ENCODE results near the gene ABHD14A.
"Not testable (repeated sequence)": the region's sequence is repeated elsewhere in the genome, so short reads cannot be mapped to it uniquely, and the experiment has no call there.

Gene ABHD14A

GRCh38 chr3:51992017-51992682 is 17.3 kb downstream of the ABHD14A start:
- Histone ChIP-seq H3K79me2 (ENCODE audit: insufficient read depth, low read length) (peaks cover 20% of the 10 kb centered on the region), H3K9me3 (ENCODE audit: insufficient read depth, low read length) (no peaks in the 10 kb centered on the region), H3K36me3 (ENCODE audit: low read length) (peaks cover 21% of the 10 kb centered on the region), H3K9ac (ENCODE audit: low read length) (no peak overlapping the region), H3K9me2 (replicated peaks; ENCODE audit: insufficient read depth, low read length) (no peaks in the 10 kb centered on the region), H3K27ac (ENCODE audit: low read depth, low read length) (no peak overlapping the region), H3K27me3 (ENCODE audit: low read length) (no peaks in the 10 kb centered on the region), H3F3A (ENCODE audit: insufficient read depth) (peaks cover 27% of the 10 kb centered on the region), H3K4me2 (ENCODE audit: low read depth, low read length, poor library complexity, severe bottlenecking) (no peak overlapping the region), H2AFZ (ENCODE audit: low read depth, low read length, severe bottlenecking) (no peak overlapping the region), H4K20me1 (ENCODE audit: low read depth, low read length) (no peaks in the 10 kb centered on the region), H3K4me3 (ENCODE audit: insufficient read depth, low read length, poor library complexity, severe bottlenecking) (no peak overlapping the region)
- TF ChIP-seq EZH2phosphoT487 (conservative IDR thresholded peaks at IDR 0.05; ENCODE audit: low read length) (no peak), CTCF (IDR thresholded peaks at IDR 0.05; ENCODE audit: insufficient read depth, low read length, poor library complexity, severe bottlenecking) (no peak)

GRCh38 chr3:51993657-51994056 is 18.8 kb downstream of the ABHD14A start:
- not testable (repeated sequence) for H3K9ac ChIP-seq (ENCODE audit: low read length); H3K4me3 ChIP-seq (ENCODE audit: insufficient read depth, low read length, poor library complexity, severe bottlenecking); H2AFZ ChIP-seq (ENCODE audit: low read depth, low read length, severe bottlenecking); H3K9me2 ChIP-seq (replicated peaks; ENCODE audit: insufficient read depth, low read length); H3K9me3 ChIP-seq (ENCODE audit: insufficient read depth, low read length); H3K27me3 ChIP-seq (ENCODE audit: low read length); H3K27ac ChIP-seq (ENCODE audit: low read depth, low read length); H4K20me1 ChIP-seq (ENCODE audit: low read depth, low read length); H3K4me2 ChIP-seq (ENCODE audit: low read depth, low read length, poor library complexity, severe bottlenecking)
- peaks cover 20% of the 10 kb centered on the region for H3K79me2 ChIP-seq (ENCODE audit: insufficient read depth, low read length)
- peaks cover 21% of the 10 kb centered on the region for H3K36me3 ChIP-seq (ENCODE audit: low read length)
- H3F3A ChIP-seq (ENCODE audit: insufficient read depth): peaks cover 27% of the 10 kb centered on the region

GRCh38 chr3:51994530-51994929 is 19.7 kb downstream of the ABHD14A start:
- no peaks in the 10 kb centered on the region for H4K20me1 ChIP-seq (ENCODE audit: low read depth, low read length)
- no peak for TF ChIP-seq CTCF (IDR thresholded peaks at IDR 0.05; ENCODE audit: insufficient read depth, low read length, poor library complexity, severe bottlenecking)
- TF ChIP-seq EZH2phosphoT487 (conservative IDR thresholded peaks at IDR 0.05; ENCODE audit: low read length): no peak

GRCh38 chr3:51995346-51996163 is 20.7 kb downstream of the ABHD14A start, which contains the start of gene RPL29:
Gene RPL29 (minus strand): TSS chr3:51995895. CDS start chr3:51995461, 434 bp downstream.
- Histone ChIP-seq H3K4me3 (ENCODE audit: insufficient read depth, low read length, poor library complexity, severe bottlenecking) (peak within 1 kb of the TSS; percentile 97), H3K27me3 (ENCODE audit: low read length) (no peaks in the 10 kb centered on the region), H2AFZ (ENCODE audit: low read depth, low read length, severe bottlenecking) (peak within 1 kb of the TSS; percentile 86), H3K9me3 (ENCODE audit: insufficient read depth, low read length) (no peaks in the 10 kb centered on the region), H3K36me3 (ENCODE audit: low read length) (peaks cover 21% of the 10 kb centered on the region), H3K27ac (ENCODE audit: low read depth, low read length) (peak within 1 kb of the TSS; percentile 77), H4K20me1 (ENCODE audit: low read depth, low read length) (no peaks in the 10 kb centered on the region), H3K79me2 (ENCODE audit: insufficient read depth, low read length) (peaks cover 20% of the 10 kb centered on the region), H3K9me2 (replicated peaks; ENCODE audit: insufficient read depth, low read length) (no peaks in the 10 kb centered on the region), H3K4me2 (ENCODE audit: low read depth, low read length, poor library complexity, severe bottlenecking) (peak within 1 kb of the TSS; percentile 83), H3K9ac (ENCODE audit: low read length) (peak within 1 kb of the TSS; percentile 86), H3F3A (ENCODE audit: insufficient read depth) (peaks cover 22% of the 10 kb centered on the region)
- no peak for TF ChIP-seq CTCF (IDR thresholded peaks at IDR 0.05; ENCODE audit: insufficient read depth, low read length, poor library complexity, severe bottlenecking)
- no peak for TF ChIP-seq EZH2phosphoT487 (conservative IDR thresholded peaks at IDR 0.05; ENCODE audit: low read length)

More at GRCh38 chr3:51994530-51994929, 19.7 kb downstream of the ABHD14A start:
- Histone ChIP-seq H3K36me3 (ENCODE audit: low read length) (peaks cover 21% of the 10 kb centered on the region), H3K9me2 (replicated peaks; ENCODE audit: insufficient read depth, low read length) (no peaks in the 10 kb centered on the region), H3F3A (ENCODE audit: insufficient read depth) (peaks cover 26% of the 10 kb centered on the region), H3K79me2 (ENCODE audit: insufficient read depth, low read length) (peaks cover 20% of the 10 kb centered on the region), H3K9ac (ENCODE audit: low read length) (peak overlapping the region; percentile 86), H3K4me3 (ENCODE audit: insufficient read depth, low read length, poor library complexity, severe bottlenecking) (peak overlapping the region; percentile 97), H2AFZ (ENCODE audit: low read depth, low read length, severe bottlenecking) (no peak overlapping the region), H3K4me2 (ENCODE audit: low read depth, low read length, poor library complexity, severe bottlenecking) (peak overlapping the region; percentile 83), H3K27ac (ENCODE audit: low read depth, low read length) (peak overlapping the region; percentile 77), H3K9me3 (ENCODE audit: insufficient read depth, low read length) (no peaks in the 10 kb centered on the region), H3K27me3 (ENCODE audit: low read length) (no peaks in the 10 kb centered on the region)

Data from SU-DHL-6 (cell line).